Mesothelial cell of epicardium (in vitro differentiated cells): ENCODE data around the gene SLC6A6. TPM values are rescaled to one million over a fixed set of nuclear protein-coding genes. Genes with fewer than 3 reads are reported as not detected.

Source experiments
- DNase-seq, 2 experiments: peaks; one replicate each; pipeline ENCODE4 v3.0.0; 2021; ENCODE audit warnings: low spot score in 2 of 2; ENCODE audit not compliant: unreplicated experiment in 2 of 2
- H3K27ac Mint-ChIP-seq: 2 replicates; pipeline ENCODE4 v1.8.0; 2021; ENCODE audit warnings: mixed read lengths
- H3K27me3 Mint-ChIP-seq: 2 replicates; pipeline ENCODE4 v1.8.0; 2021; ENCODE audit warnings: low read depth, mixed read lengths
- H3K36me3 Mint-ChIP-seq: 2 replicates; pipeline ENCODE4 v1.8.0; 2021; ENCODE audit warnings: mixed read lengths
- H3K4me1 Mint-ChIP-seq: 2 replicates; pipeline ENCODE4 v1.8.0; 2021; ENCODE audit warnings: mixed read lengths
- H3K4me3 Mint-ChIP-seq: 2 replicates; pipeline ENCODE4 v1.8.0; 2021; ENCODE audit warnings: mild to moderate bottlenecking, moderate library complexity, mixed read lengths
- H3K9me3 Mint-ChIP-seq: 2 replicates; pipeline ENCODE4 v1.8.0; 2021; ENCODE audit warnings: mixed read lengths
- total RNA-seq: library from RNA; stranded (reverse); gene quantifications from 3 replicates; pipeline ENCODE4 v1.2.1, GENCODE V29; 2021
- TF ChIP-seq, protein P1 (sequence below): fragments of 200-600 bp; sonication (generic); IDR thresholded peaks from one replicate; pipeline ENCODE4 v1.5.0; 2021; ENCODE audit warnings: antibody characterized with exemption; ENCODE audit not compliant: unreplicated experiment

Gene SLC6A6
- total RNA-seq, 1 donor from 2014 or later: 21.2 TPM

DNA sequence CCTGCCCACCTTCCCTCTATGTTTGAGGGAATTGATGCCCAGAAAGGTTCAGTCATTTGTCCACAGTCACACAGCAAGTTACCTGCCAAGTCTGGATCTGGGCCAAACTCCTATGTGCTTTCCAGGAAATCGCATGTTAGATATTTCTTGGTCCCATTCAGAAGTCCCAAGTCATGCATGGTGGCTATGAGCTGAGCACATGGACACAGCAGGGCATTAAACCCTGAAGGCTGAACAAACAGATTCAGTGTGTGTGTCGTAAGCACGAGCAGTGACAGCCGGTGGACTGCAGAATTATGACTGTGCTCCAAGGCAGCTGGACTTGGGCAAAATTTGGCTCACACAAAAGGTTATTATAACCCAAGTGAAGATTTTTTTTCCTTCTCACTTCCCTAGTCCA is 11.4 kb upstream of the SLC6A6 start:
- H3K27me3 Mint-ChIP-seq: no peaks in the 10 kb centered on the region
- TF ChIP-seq, protein P1, sequence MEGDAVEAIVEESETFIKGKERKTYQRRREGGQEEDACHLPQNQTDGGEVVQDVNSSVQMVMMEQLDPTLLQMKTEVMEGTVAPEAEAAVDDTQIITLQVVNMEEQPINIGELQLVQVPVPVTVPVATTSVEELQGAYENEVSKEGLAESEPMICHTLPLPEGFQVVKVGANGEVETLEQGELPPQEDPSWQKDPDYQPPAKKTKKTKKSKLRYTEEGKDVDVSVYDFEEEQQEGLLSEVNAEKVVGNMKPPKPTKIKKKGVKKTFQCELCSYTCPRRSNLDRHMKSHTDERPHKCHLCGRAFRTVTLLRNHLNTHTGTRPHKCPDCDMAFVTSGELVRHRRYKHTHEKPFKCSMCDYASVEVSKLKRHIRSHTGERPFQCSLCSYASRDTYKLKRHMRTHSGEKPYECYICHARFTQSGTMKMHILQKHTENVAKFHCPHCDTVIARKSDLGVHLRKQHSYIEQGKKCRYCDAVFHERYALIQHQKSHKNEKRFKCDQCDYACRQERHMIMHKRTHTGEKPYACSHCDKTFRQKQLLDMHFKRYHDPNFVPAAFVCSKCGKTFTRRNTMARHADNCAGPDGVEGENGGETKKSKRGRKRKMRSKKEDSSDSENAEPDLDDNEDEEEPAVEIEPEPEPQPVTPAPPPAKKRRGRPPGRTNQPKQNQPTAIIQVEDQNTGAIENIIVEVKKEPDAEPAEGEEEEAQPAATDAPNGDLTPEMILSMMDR: no peak
- H3K4me1 Mint-ChIP-seq: peaks cover 4% of the 10 kb centered on the region
- no peaks in the 10 kb centered on the region for H3K36me3 Mint-ChIP-seq
- no peaks in the 10 kb centered on the region for H3K9me3 Mint-ChIP-seq
- H3K27ac Mint-ChIP-seq: no peak overlapping the region
- no peak for DNase-seq
- H3K4me3 Mint-ChIP-seq: no peak overlapping the region

- Mint-ChIP-seq H3K4me1 (peaks cover 4% of the 10 kb centered on the region), H3K36me3 (no peaks in the 10 kb centered on the region), H3K27ac (no peak overlapping the region), H3K9me3 (no peaks in the 10 kb centered on the region), H3K4me3 (no peak overlapping the region), H3K27me3 (no peaks in the 10 kb centered on the region)
- TF ChIP-seq, protein P1: no peak
- no peak for DNase-seq
These were observed 10.2 kb upstream of the SLC6A6 start for GRCh38 chr3:14392231-14392630.

GRCh38 chr3:14392803-14393319 is 9.5 kb upstream of the SLC6A6 start:
- Mint-ChIP-seq H3K27me3 (no peaks in the 10 kb centered on the region), H3K4me3 (no peak overlapping the region), H3K4me1 (peaks cover 4% of the 10 kb centered on the region), H3K9me3 (no peaks in the 10 kb centered on the region), H3K27ac (no peak overlapping the region), H3K36me3 (no peaks in the 10 kb centered on the region)
- no peak for DNase-seq
- TF ChIP-seq, protein P1: no peak

DNA sequence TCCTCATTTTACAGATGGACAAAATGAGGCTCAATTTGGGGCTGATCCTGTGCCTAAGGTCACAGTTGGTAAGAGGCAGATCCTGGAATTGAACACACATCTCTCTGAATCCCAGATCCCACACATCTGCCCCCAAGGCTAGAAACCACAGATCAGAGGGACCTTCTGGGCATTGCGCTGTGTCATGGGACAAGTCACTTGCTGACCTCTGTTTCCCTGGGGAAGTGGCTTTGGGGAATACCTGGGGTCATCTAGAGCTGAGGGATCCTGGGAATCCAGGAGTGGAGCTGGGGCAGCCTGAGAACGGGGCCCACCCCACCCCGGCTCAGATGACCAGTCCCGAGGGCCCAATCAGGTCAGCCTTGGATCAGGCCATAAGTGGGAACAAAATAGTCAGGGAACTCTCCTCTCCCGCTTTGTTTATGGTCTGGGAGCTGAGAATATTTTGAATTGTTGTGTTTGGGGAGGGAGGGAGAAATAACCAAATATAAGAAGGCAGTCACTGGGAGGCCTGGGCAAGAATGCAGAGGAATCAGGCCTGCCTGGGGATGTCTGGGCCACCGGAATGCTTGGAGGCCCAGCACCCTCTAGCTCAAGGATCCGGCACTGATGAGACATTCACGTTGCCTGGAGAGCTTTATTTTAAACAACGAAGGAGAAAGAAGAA is 8.8 kb upstream of the SLC6A6 start:
- Mint-ChIP-seq H3K27me3 (no peaks in the 10 kb centered on the region), H3K4me1 (peaks cover 4% of the 10 kb centered on the region), H3K36me3 (no peaks in the 10 kb centered on the region), H3K27ac (no peak overlapping the region), H3K9me3 (no peaks in the 10 kb centered on the region), H3K4me3 (no peak overlapping the region)
- TF ChIP-seq, protein P1: no peak
- DNase-seq: no peak

DNA sequence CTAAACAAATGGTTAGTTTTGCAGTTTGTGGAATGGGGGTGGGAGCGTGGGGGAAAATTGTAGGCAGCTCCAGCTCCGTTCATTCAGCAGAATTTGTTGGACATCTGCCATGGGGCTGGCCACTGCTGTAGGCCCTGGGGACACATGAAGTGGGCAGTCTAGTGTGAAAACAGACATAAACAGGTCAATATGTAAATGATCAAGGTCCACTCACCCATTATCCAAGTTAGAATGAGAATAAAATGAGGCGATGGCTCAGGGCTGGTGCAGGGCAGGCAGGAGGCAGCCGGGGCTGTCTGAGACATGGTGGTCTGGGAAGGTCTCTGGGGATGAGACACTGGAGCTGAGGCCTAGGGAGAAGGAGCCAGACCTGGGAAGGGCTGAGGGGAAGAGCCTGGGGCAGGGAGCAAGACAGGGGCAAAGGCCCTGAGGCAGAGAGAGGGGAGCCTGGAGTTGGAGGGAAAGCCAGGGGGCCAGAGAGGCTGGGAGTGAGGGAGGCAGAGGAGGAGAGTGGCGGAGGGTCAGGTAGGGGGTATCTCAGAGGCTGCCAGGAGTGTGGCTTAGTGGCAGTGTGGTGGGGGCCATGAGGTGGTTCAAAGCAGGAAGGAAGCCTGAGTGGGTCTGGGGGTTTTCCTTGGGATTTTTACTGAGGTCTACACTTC is 6.2 kb upstream of the SLC6A6 start:
- Mint-ChIP-seq H3K27ac (no peak overlapping the region), H3K27me3 (peaks cover 8% of the 10 kb centered on the region), H3K4me3 (no peak overlapping the region), H3K9me3 (no peaks in the 10 kb centered on the region), H3K36me3 (no peaks in the 10 kb centered on the region), H3K4me1 (peaks cover 4% of the 10 kb centered on the region)
- TF ChIP-seq, protein P1: no peak
- DNase-seq: no peak
